Nephron progenitor cell (in vitro differentiated cells): Measurements from ENCODE around the gene SNAP25.
A peak's percentile ranks its signal among the peaks of the same experiment; 100 is the strongest.

ENCODE experiments used
- DNase-seq: peaks from one replicate; pipeline ENCODE4 v3.0.0; 2021
- H3K27ac Mint-ChIP-seq: 2 replicates; pipeline ENCODE4 v1.8.0; 2021; ENCODE audit warnings: mild to moderate bottlenecking, moderate library complexity, mixed read lengths
- H3K27me3 Mint-ChIP-seq: 2 replicates; pipeline ENCODE4 v1.8.0; 2021; ENCODE audit warnings: mild to moderate bottlenecking, low read depth, mixed read lengths; ENCODE audit not compliant: poor library complexity
- H3K36me3 Mint-ChIP-seq: 2 replicates; pipeline ENCODE4 v1.8.0; 2021; ENCODE audit warnings: low read depth, mixed read lengths
- H3K4me1 Mint-ChIP-seq: 2 replicates; pipeline ENCODE4 v1.8.0; 2021; ENCODE audit warnings: mixed read lengths
- H3K4me3 Mint-ChIP-seq: 2 replicates; pipeline ENCODE4 v1.8.0; 2021; ENCODE audit warnings: mild to moderate bottlenecking, moderate library complexity, mixed read lengths
- H3K9me3 Mint-ChIP-seq: 2 replicates; pipeline ENCODE4 v1.8.0; 2021; ENCODE audit warnings: mild to moderate bottlenecking, moderate library complexity, mixed read lengths
- CTCF ChIP-seq: fragments of 200-600 bp; sonication (generic); IDR thresholded peaks from 2 replicates; pipeline ENCODE4 v1.5.0; 2021; ENCODE audit warnings: antibody characterized with exemption

The SNAP25 gene

GRCh38 chr20:10324198-10324847 lies 105.7 kb downstream of the SNAP25 start:
- Mint-ChIP-seq H3K9me3 (no peaks in the 10 kb centered on the region), H3K4me1 (peaks cover 45% of the 10 kb centered on the region), H3K27ac (peak overlapping the region; percentile 9), H3K4me3 (no peak overlapping the region), H3K27me3 (peaks cover 3% of the 10 kb centered on the region), H3K36me3 (no peaks in the 10 kb centered on the region)
- no peak for DNase-seq
- no peak for TF ChIP-seq CTCF

- Mint-ChIP-seq H3K9me3 (no peaks in the 10 kb centered on the region), H3K4me3 (no peak overlapping the region), H3K27me3 (peaks cover under 1% of the 10 kb centered on the region), H3K27ac (peak overlapping the region; percentile 40), H3K36me3 (no peaks in the 10 kb centered on the region), H3K4me1 (peaks cover 53% of the 10 kb centered on the region)
- DNase-seq = no peak
- TF ChIP-seq CTCF = no peak
These were observed 110.2 kb downstream of the SNAP25 start for GRCh38 chr20:10328897-10329255.

- peaks cover 51% of the 10 kb centered on the region for H3K4me1 Mint-ChIP-seq
- no peaks in the 10 kb centered on the region for H3K27me3 Mint-ChIP-seq
- no peaks in the 10 kb centered on the region for H3K9me3 Mint-ChIP-seq
- no peaks in the 10 kb centered on the region for H3K36me3 Mint-ChIP-seq
- no peak overlapping the region for H3K27ac Mint-ChIP-seq
- H3K4me3 Mint-ChIP-seq = no peak overlapping the region
- DNase-seq = no peak
- no peak for TF ChIP-seq CTCF
These were observed 110.9 kb downstream of the SNAP25 start for GRCh38 chr20:10329387-10330005.

GRCh38 chr20:10330071-10330470 lies 111.4 kb downstream of the SNAP25 start:
- DNase-seq = no peak
- Mint-ChIP-seq H3K36me3 (no peaks in the 10 kb centered on the region), H3K27me3 (no peaks in the 10 kb centered on the region), H3K4me1 (peaks cover 51% of the 10 kb centered on the region), H3K27ac (no peak overlapping the region), H3K9me3 (no peaks in the 10 kb centered on the region), H3K4me3 (no peak overlapping the region)
- TF ChIP-seq CTCF = no peak

- Mint-ChIP-seq H3K4me3 (no peak overlapping the region), H3K4me1 (peaks cover 44% of the 10 kb centered on the region), H3K36me3 (no peaks in the 10 kb centered on the region), H3K27ac (peak overlapping the region; percentile 15), H3K27me3 (peaks cover 4% of the 10 kb centered on the region), H3K9me3 (no peaks in the 10 kb centered on the region)
- no peak for DNase-seq
- TF ChIP-seq CTCF = no peak
These were observed 114.2 kb downstream of the SNAP25 start for GRCh38 chr20:10332656-10333415.
